Measurements from ENCODE around the gene ERP29. TPM values are rescaled to one million over a fixed set of nuclear protein-coding genes. Genes with fewer than 3 reads are reported as not detected.
"Not testable (repeated sequence)": the region's sequence is repeated elsewhere in the genome, so short reads cannot be mapped to it uniquely, and the experiment has no call there.

The ERP29 gene
- total RNA-seq, 1 donor from 2014 or later: 21.6 TPM

GRCh38 chr12:111991946-111992345 lies 21.3 kb upstream of the ERP29 start:
- Histone ChIP-seq H3K27me3 (no peaks in the 10 kb centered on the region), H3K36me3 (peaks cover 0 to 5% of the 10 kb centered on the region in 2 donors), H3K4me1 (no peaks in the 10 kb centered on the region), H3K9me3 (no peaks in the 10 kb centered on the region), H3K27ac (no peak overlapping the region), H3K4me3 (no peak overlapping the region)
- no peak for DNase-seq (ENCODE audit: low spot score in 2 of 2)
- no peak for TF ChIP-seq CTCF (IDR thresholded peaks at IDR 0.05)
- intact Hi-C loops (cut with DNase I): no loop called here

GRCh38 chr12:111992464-111992863 lies 20.8 kb upstream of the ERP29 start:
- peaks cover 0 to 4% of the 10 kb centered on the region in 2 donors for H3K4me1 ChIP-seq
- no peaks in the 10 kb centered on the region for H3K9me3 ChIP-seq
- DNase-seq (ENCODE audit: low spot score in 2 of 2): no peak
- no peak overlapping the region for H3K27ac ChIP-seq
- no peaks in the 10 kb centered on the region for H3K27me3 ChIP-seq
- H3K36me3 ChIP-seq: peaks cover 0 to 5% of the 10 kb centered on the region in 2 donors
- intact Hi-C loops (cut with DNase I): no loop called here
- no peak for TF ChIP-seq CTCF (IDR thresholded peaks at IDR 0.05)
- H3K4me3 ChIP-seq: no peak overlapping the region

GRCh38 chr12:111993292-111994150 lies 19.7 kb upstream of the ERP29 start:
- Histone ChIP-seq H3K4me3 (no peak overlapping the region), H3K36me3 (peaks cover 0 to 5% of the 10 kb centered on the region in 2 donors), H3K4me1 (peaks cover 0 to 11% of the 10 kb centered on the region in 2 donors), H3K27me3 (no peaks in the 10 kb centered on the region), H3K27ac (no peak overlapping the region), H3K9me3 (no peaks in the 10 kb centered on the region)
- TF ChIP-seq CTCF (IDR thresholded peaks at IDR 0.05): no peak
- DNase-seq (ENCODE audit: low spot score in 2 of 2): no peak
- intact Hi-C loops (cut with DNase I): no loop called here

- peaks cover 0 to 11% of the 10 kb centered on the region in 2 donors for H3K4me1 ChIP-seq
- H3K36me3 ChIP-seq; H3K27me3 ChIP-seq; DNase-seq (ENCODE audit: low spot score in 2 of 2); H3K4me3 ChIP-seq; H3K9me3 ChIP-seq; intact Hi-C loops (cut with DNase I); H3K27ac ChIP-seq: not testable (repeated sequence)
Measured at GRCh38 chr12:111994211-111995111, 18.8 kb upstream of the ERP29 start.

GRCh38 chr12:111995782-111996480 lies 17.3 kb upstream of the ERP29 start:
- no peak for DNase-seq (ENCODE audit: low spot score in 2 of 2)
- no peak overlapping the region for H3K4me3 ChIP-seq
- no peak for TF ChIP-seq CTCF (IDR thresholded peaks at IDR 0.05)

More at GRCh38 chr12:111995782-111996480, 17.3 kb upstream of the ERP29 start:
- intact Hi-C loops (cut with DNase I): no loop called here
- no peak overlapping the region for H3K27ac ChIP-seq
- no peaks in the 10 kb centered on the region for H3K36me3 ChIP-seq
- peaks cover 0 to 14% of the 10 kb centered on the region in 2 donors for H3K4me1 ChIP-seq
- H3K27me3 ChIP-seq: no peaks in the 10 kb centered on the region
- H3K9me3 ChIP-seq: no peaks in the 10 kb centered on the region
